Measurements from ENCODE around the gene DNMBP.
"Not testable (repeated sequence)": the region's sequence is repeated elsewhere in the genome, so short reads cannot be mapped to it uniquely, and the experiment has no call there.

DNMBP gene

DNA sequence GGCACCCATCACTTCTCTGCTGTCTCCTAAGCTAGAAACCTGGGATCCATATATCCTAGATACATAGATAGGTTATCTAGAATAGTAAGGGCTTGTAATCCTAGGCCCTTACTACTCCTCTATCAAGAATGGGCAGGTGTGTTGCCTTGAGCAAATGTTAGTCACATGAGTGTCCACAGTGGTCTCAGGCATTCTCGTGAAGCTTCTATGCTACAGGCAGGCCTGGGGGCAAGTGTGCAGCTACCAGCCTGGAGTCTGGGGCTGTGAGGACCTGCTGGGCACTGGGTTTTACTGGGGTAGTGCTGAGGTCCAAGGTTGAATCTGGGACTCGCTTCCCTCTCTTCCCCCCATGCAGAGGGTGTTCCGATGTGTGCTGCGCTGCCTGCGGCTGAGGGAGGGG, 135.9 kb downstream of the DNMBP start:
- in situ Hi-C loops (cut with HindIII; ENCODE audit: low sequenced_read_pairs): no loop called here

DNA sequence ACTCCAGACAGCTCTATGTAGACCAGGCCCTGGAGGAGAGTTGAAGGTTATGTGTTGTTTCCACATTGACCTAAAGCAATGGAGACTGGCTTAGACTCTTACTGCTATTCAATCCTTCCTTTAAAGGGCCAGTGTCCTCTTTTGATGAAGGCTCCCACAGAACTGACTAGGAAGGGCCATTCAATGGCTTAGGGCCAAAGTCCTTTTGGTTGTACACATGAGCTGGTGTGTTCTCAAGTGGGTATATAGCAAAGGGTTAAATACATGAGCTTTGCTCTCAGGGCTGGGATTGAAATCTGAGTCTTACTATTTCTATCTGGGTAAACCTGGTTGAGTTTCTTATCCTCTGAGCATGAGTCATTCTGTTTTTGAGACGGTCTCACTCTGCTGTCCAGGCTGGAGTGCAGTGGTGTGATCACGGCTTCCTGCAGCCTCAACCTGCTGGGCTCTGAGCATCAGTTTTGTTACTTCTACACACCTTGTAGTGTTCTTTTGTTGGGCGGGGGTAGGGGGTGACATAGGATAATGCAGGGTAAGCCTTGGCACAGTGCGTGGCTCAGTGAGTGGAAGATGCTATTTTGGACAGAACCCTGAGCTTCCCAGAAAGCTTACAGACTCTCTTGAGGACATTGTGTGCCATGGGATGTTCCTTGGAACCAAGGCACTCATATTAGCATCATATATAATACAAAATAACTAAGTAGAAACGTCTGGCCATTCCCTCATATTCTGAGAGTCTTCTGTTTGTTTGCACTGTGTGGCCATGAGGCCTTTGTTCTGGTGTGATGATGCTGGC, 137.2 kb downstream of the DNMBP start:
- in situ Hi-C loops (cut with HindIII; ENCODE audit: low sequenced_read_pairs): no loop called here

DNA sequence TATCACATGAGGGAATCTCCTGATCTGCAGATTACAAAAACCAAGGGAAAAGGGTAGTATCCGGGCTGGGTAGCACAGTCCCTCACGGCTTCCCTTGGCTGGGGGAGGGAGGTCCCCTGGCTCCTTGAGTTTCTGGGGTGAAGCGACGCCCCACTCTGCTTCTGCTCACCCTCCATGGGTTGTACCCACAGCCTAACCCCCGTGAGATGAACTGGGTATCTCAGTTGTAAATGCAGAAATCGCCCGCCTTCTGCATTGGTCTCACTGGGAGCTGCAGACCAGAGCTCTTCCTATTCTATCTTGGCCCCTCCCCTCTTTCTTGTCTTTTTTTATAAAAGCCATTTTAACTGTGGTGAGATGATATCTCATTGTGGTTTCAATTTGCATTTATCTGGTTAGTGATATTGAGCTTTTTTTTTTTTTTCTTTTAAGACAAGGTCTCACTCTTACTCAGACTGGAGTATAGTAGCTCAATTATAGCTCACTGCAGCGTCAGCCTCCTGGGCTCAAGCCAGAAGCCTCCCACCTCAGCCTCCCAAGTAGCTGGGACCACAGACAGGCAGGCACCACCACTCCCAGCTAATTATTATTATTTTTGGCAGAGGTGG, 139.5 kb downstream of the DNMBP start:
- in situ Hi-C loops (cut with HindIII; ENCODE audit: low sequenced_read_pairs): no loop called here

DNA sequence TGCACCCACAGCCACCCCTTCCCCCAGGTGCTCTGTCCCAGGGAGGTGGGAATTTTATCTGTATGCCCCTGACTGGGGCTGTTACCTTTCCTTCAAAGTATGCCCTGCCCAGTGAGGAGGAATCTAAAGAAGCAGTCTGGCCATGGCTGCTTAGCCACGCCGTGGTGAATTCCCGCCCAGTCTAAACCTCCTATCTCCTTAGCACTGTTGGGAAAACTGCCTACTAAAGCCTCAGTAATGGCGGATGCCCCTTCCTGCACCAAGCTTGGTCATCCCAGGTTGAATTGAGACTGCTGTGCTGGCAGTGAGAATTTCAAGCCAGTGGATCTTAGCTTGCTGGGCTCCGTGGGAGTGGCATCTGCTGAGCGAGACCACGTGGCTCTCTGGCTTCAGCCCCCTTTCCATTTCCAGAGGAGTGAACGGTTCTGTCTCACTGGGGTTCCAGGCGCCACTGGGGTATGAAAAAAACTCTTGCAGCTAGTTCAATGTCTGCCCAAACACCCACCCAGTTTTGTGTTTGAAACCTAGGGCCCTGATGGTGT, 140.1 kb downstream of the DNMBP start:
- in situ Hi-C loops (cut with HindIII; ENCODE audit: low sequenced_read_pairs): no loop called here

DNA sequence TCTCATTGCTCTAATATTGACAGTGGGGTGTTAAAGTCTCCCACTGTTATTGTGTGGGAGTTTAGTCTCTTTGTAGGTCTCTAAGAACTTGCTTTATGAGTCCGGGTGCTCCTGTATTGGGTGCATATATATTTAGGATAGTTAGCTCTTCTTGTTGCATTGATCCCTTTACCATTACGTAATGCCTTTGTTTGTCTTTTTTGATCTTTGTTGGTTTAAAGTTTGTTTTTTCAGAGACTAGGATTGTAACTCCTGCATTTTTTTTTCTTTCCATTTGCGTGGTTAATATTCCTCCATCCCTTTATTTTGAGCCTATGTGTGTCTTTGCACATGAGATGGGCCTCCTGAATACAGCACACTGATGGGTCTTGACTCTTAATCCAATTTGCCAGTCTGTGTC, 142.5 kb downstream of the DNMBP start:
- in situ Hi-C loops (cut with HindIII; ENCODE audit: low sequenced_read_pairs): not testable (repeated sequence)

DNA sequence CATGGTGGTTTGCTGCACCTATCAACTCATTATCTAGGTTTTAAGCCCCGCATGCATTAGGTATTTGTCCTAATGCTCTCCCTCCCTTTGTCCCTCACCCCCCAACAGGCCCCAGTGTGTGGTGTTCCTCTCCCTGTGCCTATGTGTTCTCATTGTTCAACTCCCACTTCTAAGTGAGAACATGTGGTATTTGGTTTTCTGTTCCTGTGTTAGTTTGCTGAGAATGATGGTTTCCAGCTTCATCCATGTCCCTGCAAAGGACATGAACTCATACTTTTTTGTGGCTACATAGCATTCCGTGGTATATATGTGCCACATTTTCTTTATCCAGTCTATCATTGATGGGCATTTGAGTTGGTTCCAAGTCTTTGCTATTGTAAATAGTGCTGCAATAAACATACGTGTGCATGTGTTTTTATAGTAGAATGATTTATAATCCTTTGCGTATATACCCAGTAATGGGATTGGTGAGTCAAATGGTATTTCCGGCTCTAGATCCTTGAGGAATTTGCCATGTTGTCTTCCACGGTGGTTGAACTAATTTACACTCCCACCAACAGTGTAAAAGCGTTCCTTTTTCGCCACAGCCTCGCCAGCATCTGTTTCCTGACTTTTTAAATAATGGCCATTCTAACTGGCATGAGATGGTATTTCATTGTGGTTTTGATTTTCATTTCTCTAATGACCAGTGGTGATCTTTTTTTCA, 146.1 kb downstream of the DNMBP start:
- in situ Hi-C loops (cut with HindIII; ENCODE audit: low sequenced_read_pairs): not testable (repeated sequence)

DNA sequence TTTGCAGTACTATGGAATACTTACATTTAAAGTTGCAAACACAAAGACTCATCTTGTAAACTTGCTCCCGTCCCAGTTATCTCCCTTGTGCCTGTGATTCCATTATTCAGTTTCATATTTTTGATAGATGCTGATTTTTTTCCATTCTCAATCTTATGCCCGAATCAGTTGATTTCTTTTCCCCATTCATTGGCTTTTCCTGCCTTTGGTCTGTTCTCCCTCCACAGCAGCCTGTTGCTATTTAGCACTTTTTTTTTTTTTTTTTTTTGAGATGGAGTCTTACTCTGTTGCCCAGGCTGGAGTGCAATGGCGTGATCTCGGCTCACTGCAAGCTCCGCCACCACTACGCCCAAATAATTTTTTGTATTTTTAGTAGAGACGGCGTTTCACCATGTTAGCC, 149.3 kb downstream of the DNMBP start:
- in situ Hi-C loops (cut with HindIII; ENCODE audit: low sequenced_read_pairs): no loop called here

DNA sequence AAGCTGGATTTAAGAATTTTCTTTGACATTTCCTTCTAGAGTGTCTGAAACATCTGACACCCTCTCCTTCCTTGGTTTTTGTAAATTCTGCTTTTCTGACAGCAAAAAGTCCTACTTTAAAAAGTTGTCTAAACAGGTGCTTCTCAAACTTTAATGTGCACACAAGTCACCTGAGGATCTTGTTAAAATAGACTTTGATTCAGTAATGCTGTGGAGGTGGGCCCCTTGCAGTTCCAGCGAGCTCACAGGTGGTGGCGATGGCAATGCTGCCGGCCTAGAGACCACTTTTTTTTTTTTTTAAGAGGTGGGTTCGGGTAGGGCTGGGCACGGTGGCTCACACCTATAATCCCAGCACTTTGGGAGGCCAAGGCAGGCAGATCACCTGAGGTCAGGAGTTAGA, 150.2 kb downstream of the DNMBP start:
- in situ Hi-C loops (cut with HindIII; ENCODE audit: low sequenced_read_pairs): no loop called here

DNA sequence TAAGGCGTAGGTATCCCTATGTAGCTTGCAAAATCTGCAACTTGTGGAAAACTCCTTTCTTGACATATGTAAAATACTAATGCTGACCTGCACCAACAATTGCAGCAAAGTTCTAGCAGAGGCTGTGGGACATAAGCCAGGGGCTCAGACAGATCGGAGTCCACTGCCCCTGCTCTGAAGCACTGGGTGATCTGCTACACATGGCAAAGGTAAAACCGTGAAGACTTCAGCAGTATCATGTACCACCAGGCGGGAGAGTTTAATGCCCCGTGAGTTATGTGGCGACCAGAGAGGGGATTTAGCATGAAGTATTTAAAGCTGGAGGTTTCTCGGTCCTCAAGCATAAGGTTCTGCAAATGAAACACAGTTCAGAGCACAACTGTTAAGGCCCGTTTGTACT, 150.9 kb downstream of the DNMBP start:
- in situ Hi-C loops (cut with HindIII; ENCODE audit: low sequenced_read_pairs): no loop called here

DNA sequence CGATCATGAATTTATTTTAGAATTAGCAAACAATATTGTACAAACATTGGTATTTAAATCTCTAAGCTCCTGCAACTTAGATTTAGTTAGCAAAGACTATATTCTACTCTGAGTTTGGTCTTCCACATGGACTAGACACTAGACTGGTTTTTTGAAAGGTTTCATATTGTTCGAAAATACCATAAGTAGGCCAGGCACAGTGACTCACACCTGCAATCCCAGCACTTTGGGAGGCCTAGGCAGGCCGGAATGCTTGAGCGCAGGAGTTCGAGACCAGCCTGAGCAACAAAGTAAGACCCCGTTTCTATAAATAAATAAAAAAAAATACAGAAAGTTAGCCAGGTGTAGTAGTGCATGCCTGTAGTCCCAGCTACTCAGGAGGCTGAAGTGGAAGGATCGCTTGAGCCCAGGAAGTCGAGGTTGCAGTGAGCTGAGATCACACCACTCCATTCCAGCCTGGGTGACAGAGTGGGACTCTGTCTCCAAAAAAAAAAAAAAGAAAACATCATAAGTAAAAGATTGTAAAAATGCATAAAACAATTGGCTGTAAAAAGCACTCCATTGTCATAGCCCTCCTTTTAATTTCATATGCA, 154.2 kb downstream of the DNMBP start:
- in situ Hi-C loops (cut with HindIII; ENCODE audit: low sequenced_read_pairs): no loop called here

DNA sequence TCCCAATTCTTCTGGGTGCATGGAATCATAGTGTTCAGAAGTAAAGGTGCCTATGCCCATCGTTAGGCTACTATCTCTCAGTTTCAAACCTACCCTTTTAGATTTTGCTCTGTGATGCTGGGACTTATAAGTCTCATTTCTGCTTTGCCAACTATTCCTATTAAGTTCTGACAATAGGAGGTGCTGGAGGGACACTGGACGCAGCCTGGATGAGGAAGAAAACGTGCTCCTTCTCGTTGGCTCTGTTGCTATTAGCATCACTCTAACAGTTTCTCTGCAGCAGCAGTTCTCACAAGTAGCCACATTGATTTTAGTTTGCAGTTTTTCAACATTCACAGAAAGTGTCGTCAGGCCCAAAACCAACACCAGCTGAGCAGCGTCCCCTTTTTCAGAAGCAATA, 154.9 kb downstream of the DNMBP start:
- in situ Hi-C loops (cut with HindIII; ENCODE audit: low sequenced_read_pairs): loop anchor here (5.0 kb wide), 1 partner anchor 112 kb away; no protein-coding TSS in a partner anchor

DNA sequence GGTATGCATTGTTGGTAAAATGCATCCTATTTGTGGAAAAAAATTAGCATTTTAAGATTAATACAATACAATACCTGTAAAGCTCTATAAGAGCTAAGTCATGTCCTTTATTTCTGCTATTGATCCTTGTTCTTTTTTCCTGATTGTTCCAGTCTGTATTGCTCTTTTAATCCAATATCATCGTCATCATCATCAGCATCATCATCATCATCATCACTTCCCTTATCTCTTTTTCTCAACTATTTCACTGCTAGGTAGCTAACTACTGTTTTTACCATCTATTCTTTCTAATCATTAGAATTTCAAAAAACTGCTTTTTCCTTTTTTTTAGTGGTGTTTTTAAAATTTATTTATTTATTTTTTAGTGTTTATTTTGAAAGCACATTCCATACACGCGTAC, 156.1 kb downstream of the DNMBP start:
- in situ Hi-C loops (cut with HindIII; ENCODE audit: low sequenced_read_pairs): loop anchor here (5.0 kb wide), 1 partner anchor 114 kb away; no protein-coding TSS in a partner anchor

DNA sequence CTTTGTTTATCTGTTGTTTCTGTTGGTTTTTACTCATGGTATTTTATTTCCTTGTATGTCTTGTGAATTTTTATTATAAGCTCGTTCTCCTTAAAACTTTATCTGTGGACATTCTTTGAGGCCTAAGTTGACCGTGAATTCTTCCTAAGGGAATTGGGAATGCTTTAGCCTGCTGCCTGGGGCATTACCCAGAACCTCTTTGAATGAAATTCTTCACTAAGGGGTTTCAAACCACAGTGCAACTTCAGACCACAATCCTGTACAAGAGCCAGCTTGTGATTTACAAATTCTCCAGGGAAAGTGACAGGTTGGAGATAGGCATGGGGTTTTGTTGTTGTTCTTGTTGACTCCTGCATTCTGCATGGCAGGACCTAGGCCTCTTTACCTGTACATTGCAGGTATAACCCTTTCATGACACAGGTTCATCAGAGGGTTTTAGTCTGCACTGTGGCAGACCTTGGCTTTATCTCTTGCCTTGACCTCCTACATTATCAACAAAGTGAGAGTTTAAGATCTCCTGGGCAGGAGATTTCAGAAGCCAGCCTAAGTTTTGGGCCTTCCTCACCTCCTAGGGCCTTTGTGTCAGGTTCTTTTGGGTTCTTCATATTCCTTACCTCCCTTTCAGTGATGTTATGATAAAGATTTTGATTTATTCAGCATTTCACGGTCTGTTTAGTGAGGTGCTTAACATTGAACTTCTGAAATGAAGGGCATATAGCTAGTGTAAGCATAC, 157.1 kb downstream of the DNMBP start:
- in situ Hi-C loops (cut with HindIII; ENCODE audit: low sequenced_read_pairs): loop anchor here (5.0 kb wide), 1 partner anchor 115 kb away; no protein-coding TSS in a partner anchor

DNA sequence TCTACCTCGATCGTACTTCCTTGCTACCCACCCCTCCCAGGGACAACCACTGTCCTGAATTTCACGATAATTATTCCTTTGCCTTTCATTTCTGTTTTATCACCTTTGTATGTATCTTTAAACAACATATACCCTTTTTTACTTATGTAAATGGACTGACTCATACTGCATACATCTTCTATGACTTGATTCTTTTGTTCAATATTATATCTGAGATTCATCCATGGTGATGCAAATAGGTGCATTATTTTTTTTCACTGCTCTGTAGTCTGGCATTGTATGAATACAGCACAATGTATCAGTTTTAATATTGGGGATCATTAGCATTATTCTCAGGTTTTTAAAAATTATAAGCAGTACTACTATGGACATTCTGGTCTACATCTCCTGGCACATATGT, 157.9 kb downstream of the DNMBP start:
- in situ Hi-C loops (cut with HindIII; ENCODE audit: low sequenced_read_pairs): loop anchor here (5.0 kb wide), 1 partner anchor 115 kb away; no protein-coding TSS in a partner anchor

DNA sequence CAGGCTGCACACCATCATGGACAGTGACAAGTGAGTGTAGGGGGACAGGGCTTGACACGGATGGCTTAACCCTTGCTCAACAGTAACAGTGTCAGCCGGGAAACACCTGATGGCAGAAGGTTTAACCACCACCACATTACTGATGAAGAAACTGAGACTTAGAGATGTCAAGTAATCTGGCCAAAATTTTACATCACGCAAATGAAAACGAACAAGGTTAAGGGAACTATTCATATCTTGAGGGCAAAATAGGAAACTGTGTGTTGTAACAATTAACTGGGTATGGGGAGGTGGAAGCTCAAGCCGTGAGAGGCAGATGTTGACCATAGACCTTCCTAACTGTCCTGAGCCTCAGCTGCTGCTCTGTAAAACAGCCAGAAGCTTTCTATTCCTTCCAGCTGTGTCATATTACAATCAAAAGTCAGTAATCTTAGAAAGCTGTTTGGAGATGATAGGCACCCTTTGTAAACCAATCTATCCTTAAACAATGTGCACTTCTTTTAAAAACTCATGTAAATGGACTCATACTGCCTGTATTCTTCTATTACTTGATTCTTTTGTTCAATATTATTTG, 158.9 kb downstream of the DNMBP start:
- in situ Hi-C loops (cut with HindIII; ENCODE audit: low sequenced_read_pairs): loop anchor here (5.0 kb wide), 1 partner anchor 116 kb away; no protein-coding TSS in a partner anchor

DNA sequence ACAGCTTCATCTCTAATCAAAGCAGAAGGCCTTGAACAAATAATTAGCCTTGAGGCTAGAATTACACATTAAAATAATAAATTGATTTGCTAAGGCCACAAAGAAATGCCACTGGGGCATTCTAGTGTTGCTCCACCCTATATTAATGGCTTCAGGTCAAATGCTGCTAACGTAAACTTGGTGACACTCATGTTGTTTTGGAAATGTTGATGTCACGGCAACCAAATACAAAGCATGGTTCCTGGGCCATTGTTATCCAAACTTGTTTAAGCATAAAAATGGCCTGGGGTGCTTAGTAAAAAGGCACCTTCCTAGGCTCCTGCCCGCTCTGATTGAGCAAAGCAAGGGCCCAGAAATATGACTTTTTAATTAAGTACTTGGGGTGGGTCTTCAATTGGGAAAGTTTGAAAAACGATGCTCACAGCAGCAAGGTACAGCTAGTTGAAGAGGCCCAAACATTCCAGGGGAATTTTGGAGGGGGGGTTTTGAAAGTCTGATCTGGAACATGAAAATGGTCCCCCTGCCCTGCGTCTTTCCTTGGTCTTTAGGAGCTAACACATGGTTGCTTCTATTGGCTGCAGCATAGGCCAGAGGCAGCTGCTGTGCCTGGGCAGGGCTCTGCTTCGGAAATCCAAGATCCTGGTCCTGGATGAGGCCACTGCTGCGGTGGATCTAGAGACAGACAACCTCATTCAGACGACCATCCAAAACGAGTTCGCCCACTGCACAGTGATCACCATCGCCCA, 159.6 kb downstream of the DNMBP start:
- in situ Hi-C loops (cut with HindIII; ENCODE audit: low sequenced_read_pairs): loop anchor here (5.0 kb wide), 1 partner anchor 117 kb away; no protein-coding TSS in a partner anchor

DNA sequence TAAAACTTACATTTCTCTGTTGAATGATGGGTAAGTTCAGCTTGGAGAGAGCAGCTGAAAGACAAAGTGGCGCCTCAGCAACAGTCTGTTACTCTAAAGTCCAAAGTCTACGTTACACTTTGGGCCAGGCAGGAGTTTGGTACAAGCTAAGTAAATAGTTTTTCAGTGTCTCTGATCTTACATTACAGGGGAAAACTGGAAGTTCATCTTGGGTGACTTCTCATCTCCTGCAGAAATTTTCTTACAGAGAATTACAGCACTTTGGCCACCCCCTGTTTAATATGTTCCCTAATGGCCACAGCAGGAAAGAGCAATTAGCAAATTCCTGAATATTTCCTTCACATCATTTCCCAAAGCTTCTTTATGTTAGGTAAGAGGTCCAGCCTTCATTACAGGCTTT, 160.2 kb downstream of the DNMBP start:
- in situ Hi-C loops (cut with HindIII; ENCODE audit: low sequenced_read_pairs): loop anchor here (5.0 kb wide), 2 partner anchors 63 to 198 kb away; no protein-coding TSS in a partner anchor

DNA sequence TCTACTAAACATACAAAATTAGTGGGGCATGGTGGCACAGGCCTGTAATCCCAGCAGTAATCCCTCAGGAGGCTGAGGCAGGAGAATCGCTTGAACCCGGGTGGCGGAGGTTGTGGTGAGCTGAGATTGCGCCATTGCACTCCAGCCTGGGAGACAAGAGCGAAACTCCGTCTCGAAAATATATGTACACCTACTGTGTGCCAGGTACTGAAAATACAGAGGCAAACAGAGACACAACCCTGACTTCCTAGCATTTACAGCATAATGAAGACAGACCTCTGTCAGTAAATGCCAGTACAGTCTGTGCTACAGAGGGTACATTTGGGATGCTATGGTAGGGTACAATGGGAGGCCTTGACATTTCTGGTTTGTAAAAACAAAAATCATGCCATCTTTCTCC, 160.7 kb downstream of the DNMBP start:
- in situ Hi-C loops (cut with HindIII; ENCODE audit: low sequenced_read_pairs): loop anchor here (5.0 kb wide), 2 partner anchors 63 to 198 kb away; no protein-coding TSS in a partner anchor

DNA sequence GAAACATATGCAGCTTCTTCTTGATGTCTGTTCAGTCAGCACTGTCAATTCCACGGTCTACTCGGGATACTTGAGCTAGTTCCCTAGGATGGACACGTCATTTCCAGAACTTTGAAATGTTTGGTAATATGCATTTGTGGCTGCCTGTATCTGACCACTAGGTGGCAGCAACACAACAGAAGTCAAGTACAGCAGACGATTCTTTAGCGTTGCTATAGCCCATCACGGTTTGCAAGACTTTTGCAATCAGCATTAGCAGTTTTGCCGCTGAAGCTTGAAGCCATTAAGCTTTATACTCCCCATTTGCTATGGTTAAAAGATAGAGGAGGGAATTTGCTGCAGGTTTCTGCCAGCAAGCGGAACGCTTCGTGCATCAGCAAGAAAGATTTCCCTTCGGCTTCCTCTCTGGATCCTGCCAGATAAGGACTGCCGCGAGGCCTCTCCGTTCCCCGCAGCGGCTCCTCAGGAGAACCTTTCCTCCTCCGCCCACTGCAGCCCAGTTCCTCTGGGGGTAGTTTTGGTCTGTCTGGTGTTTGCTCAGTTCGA, 163.8 kb downstream of the DNMBP start:
- in situ Hi-C loops (cut with HindIII; ENCODE audit: low sequenced_read_pairs): loop anchor here (5.0 kb wide), 2 partner anchors 66 to 201 kb away; no protein-coding TSS in a partner anchor

Measured in endothelial cell of hepatic sinusoid (primary cell).